Ovary (tissue), 9 donors: ENCODE measurements around the gene PFKFB2. TPM values are rescaled to one million over a fixed set of nuclear protein-coding genes. Genes with fewer than 3 reads are reported as not detected.

Experiments used
- DNase-seq, 5 donors: peaks; one replicate each; pipeline ENCODE4 v3.0.0-alpha.2; 2019 to 2020
- H3K27ac ChIP-seq, 2 donors: fragments of 200-600 bp; one replicate each; pipeline versions ENCODE4 v1.5.1 to v1.8.0; 2019 to 2022
- H3K27me3 ChIP-seq: fragments of 200-600 bp; one replicate; pipeline ENCODE4 v1.8.0; 2022
- H3K36me3 ChIP-seq: fragments of 200-600 bp; sonication (generic); one replicate; pipeline ENCODE4 v1.5.1; 2019
- H3K4me1 ChIP-seq: one replicate; pipeline ENCODE4 v1.8.1; 2013; ENCODE audit warnings: mild to moderate bottlenecking, moderate library complexity; ENCODE audit not compliant: insufficient read depth
- H3K4me3 ChIP-seq: fragments of 200-600 bp; sonication (generic); one replicate; pipeline ENCODE4 v1.5.1; 2017
- H3K9me3 ChIP-seq, 2 donors: fragments of 200-600 bp in 1 of 2; sonication (generic) in 1 of 2; one replicate each; pipeline versions ENCODE4 v1.5.1 to v1.8.1; 2013 to 2019; ENCODE audit warnings: mild to moderate bottlenecking in 1 of 2, moderate library complexity in 1 of 2
- EP300 ChIP-seq: sonication (generic); formaldehyde crosslinking; IDR thresholded peaks from one replicate; pipeline ENCODE4 v1.6.1; 2017; ENCODE audit warnings: antibody characterized with exemption
- POLR2A ChIP-seq: fragments of 450-650 bp; IDR thresholded peaks from one replicate; pipeline ENCODE4 v1.6.1; 2017; ENCODE audit warnings: antibody characterized with exemption, mild to moderate bottlenecking, moderate library complexity
- WGBS, 3 donors: extraction: QIAGEN DNeasy Blood & Tissue Kit in 1 of 3; methylation state at CpG; one replicate each; pipeline versions ENCODE4 v1.1.5 to v1.1.7; 2013 to 2017; 5-methylcytosine and 5-hydroxymethylcytosine counted together
- intact Hi-C, 4 donors: fragments of 100-400 bp; cut with DNase I; formaldehyde crosslinking; loops; one replicate each; pipeline versions ENCODE4 v1.11.0 to v1.15.1; 2022 to 2023
- polyA plus RNA-seq, 2 donors: library from polyadenylated mRNA; stranded (reverse); fragments of 200-250 nt in 1 of 2; fragments of 350-450 nt in 1 of 2; fragmentation: Illumina TruSeq in 1 of 2; extraction: RNeasy Lipid Tissue Mini Kit (QIAGEN cat#74804) in 1 of 2; gene quantifications; one replicate each; pipeline ENCODE4 v1.2.3, GENCODE V29; 2013 to 2014
- total RNA-seq, 7 donors: library from RNA; depleted of rRNA in 2 of 7; stranded (reverse); fragments of >200 nt in 2 of 7; fragmentation: NEBNext Ultra II Directional in 3 of 7; extraction: Animal tissue kit (Norgen Biotek cat#: 25700) in 3 of 7; gene quantifications; one replicate each; pipeline versions ENCODE4 v1.1.0 to v1.2.4, GENCODE V29; 2016 to 2023
- TF ChIP-seq, protein P1 (sequence below), 3 donors: fragments of 450-650 bp in 2 of 3; fragments of 200-600 bp in 1 of 3; IDR thresholded peaks; one replicate each; pipeline versions ENCODE4 v1.5.1 to v1.8.0; 2016 to 2022; ENCODE audit warnings: antibody characterized with exemption in 3 of 3, mild to moderate bottlenecking in 1 of 3
- donor health status: DM: no; HTN: no; CAD: no; lungs with moderate emphysema.
- donor health status: DM: no; HTN: no; CAD: no.
- donor health status: Bipolar disorder and iron deficiency.
- donor health status: DM: yes; HTN: yes; CAD: no.
- donor health status: DM: no; HTN: no; CAD: no.
- donor health status: DM: yes; HTN: yes; CAD: no.

PFKFB2 gene
- total and polyA plus RNA-seq, 9 donors: 3.0 to 11.4 (median 7.7) TPM

DNA sequence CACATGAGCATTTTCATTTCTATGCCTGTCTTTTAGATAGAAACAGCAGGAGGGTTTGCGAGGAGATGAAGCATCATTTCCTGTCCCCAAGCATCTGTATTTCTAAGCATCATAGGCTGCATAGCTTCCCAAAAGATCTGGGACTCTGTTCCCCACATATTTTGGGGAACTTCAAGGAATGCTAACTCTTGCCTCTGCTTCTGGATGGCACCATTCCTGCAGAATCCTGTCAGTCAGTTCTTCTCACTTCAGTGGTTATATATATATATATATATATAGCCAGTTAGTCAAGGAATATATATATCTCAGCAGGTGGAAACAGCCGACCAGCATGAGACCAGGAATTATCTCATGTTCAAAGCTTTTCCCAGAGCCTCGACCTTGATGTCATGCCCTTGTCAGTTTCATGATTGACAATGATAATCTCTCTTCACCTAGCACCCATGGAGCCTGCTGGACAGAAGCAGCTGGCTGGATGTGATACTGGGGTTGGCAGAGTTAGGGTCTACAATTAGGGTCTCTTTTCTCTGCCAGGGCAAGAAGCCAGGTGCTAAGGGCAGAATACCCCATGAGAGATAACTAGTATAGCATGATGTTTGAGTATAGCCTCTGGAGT, 2.4 kb downstream of the PFKFB2 start:
- H3K27ac ChIP-seq: no peak overlapping the region
- H3K4me3 ChIP-seq: no peak overlapping the region
- WGBS, 3 donors: 65 to 71% (median 70%) methylated on average over 3 of the region's 3 CpGs

DNA sequence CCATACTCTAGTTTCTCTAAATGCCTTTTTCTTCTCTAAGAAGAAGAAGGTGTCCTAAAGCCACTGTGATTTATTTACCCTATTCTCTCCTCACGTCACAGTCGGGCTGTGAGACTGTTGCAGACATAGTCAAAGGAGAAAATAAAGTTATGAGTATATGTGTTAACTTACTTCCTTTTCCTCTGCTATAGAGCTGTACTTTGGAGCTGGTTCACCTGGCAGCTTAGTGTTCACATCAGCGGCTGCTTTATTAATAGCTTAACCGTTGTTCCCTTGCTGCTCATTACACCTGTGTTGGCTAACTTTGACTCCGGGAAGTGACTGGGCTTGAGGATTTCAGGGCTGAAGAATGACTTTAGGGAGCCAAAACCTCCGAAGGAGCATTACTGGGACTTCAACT, 3.6 kb downstream of the PFKFB2 start:
- no peak overlapping the region for H3K27ac ChIP-seq

More for the DNA sequence above, 2.4 kb downstream of the PFKFB2 start:
- peaks cover 7% of the 10 kb centered on the region for H3K4me1 ChIP-seq
- no peaks in the 10 kb centered on the region for H3K27me3 ChIP-seq
- TF ChIP-seq, protein P1, sequence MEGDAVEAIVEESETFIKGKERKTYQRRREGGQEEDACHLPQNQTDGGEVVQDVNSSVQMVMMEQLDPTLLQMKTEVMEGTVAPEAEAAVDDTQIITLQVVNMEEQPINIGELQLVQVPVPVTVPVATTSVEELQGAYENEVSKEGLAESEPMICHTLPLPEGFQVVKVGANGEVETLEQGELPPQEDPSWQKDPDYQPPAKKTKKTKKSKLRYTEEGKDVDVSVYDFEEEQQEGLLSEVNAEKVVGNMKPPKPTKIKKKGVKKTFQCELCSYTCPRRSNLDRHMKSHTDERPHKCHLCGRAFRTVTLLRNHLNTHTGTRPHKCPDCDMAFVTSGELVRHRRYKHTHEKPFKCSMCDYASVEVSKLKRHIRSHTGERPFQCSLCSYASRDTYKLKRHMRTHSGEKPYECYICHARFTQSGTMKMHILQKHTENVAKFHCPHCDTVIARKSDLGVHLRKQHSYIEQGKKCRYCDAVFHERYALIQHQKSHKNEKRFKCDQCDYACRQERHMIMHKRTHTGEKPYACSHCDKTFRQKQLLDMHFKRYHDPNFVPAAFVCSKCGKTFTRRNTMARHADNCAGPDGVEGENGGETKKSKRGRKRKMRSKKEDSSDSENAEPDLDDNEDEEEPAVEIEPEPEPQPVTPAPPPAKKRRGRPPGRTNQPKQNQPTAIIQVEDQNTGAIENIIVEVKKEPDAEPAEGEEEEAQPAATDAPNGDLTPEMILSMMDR (IDR thresholded peaks at IDR 0.05): no peak
- TF ChIP-seq POLR2A (no peak), EP300 (no peak)
- no peak for DNase-seq
- intact Hi-C loops: loop anchor here in 1 of 4 donors (10.0 kb wide), 1 partner anchor 349 kb away; no protein-coding TSS in a partner anchor
- H3K9me3 ChIP-seq: no peaks in the 10 kb centered on the region
- no peaks in the 10 kb centered on the region for H3K36me3 ChIP-seq

DNA sequence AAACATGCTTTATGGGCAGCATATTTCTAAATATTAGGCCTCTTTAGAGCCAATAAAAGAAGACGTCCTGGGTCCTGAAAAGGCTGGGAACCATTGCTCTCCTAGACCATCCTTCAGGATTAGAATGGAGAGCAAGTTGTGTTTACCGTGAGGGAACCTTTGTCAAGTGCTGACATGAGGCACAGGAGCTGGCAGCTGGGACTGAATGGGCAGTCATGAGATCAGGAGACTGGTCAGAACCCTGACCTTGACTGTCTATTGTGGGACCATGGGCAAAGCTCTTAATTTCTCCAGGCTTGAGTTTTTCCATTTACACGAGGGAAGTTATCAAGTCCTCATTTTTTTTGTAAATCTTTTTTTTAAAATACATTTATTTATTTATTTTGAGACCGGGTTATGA, 5.2 kb downstream of the PFKFB2 start:
- no peaks in the 10 kb centered on the region for H3K27me3 ChIP-seq
- H3K4me1 ChIP-seq: no peaks in the 10 kb centered on the region
- intact Hi-C loops: loop anchor here in 1 of 4 donors (10.0 kb wide), 1 partner anchor 347 kb away; no protein-coding TSS in a partner anchor
- no peaks in the 10 kb centered on the region for H3K9me3 ChIP-seq
- H3K27ac ChIP-seq: no peak overlapping the region
- TF ChIP-seq EP300: no peak
- no peak for TF ChIP-seq POLR2A
- TF ChIP-seq, protein P1 (IDR thresholded peaks at IDR 0.05): no peak
- H3K36me3 ChIP-seq: no peaks in the 10 kb centered on the region
- 77 to 88% (median 79%) methylated on average over 4 of the region's 4 CpGs for WGBS, 3 donors
- no peak overlapping the region for H3K4me3 ChIP-seq
- DNase-seq: no peak

More for the DNA sequence above, 3.6 kb downstream of the PFKFB2 start:
- no peak for DNase-seq
- H3K4me3 ChIP-seq: no peak overlapping the region
- intact Hi-C loops: loop anchor here in 1 of 4 donors (10.0 kb wide), 1 partner anchor 348 kb away; no protein-coding TSS in a partner anchor
- H3K9me3 ChIP-seq: no peaks in the 10 kb centered on the region
- TF ChIP-seq, protein P1 (IDR thresholded peaks at IDR 0.05): no peak
- TF ChIP-seq POLR2A (no peak), EP300 (no peak)
- 89 to 93% (median 92%) methylated on average over 6 of the region's 6 CpGs for WGBS, 3 donors
- no peaks in the 10 kb centered on the region for H3K27me3 ChIP-seq
- no peaks in the 10 kb centered on the region for H3K36me3 ChIP-seq
- peaks cover 3% of the 10 kb centered on the region for H3K4me1 ChIP-seq

DNA sequence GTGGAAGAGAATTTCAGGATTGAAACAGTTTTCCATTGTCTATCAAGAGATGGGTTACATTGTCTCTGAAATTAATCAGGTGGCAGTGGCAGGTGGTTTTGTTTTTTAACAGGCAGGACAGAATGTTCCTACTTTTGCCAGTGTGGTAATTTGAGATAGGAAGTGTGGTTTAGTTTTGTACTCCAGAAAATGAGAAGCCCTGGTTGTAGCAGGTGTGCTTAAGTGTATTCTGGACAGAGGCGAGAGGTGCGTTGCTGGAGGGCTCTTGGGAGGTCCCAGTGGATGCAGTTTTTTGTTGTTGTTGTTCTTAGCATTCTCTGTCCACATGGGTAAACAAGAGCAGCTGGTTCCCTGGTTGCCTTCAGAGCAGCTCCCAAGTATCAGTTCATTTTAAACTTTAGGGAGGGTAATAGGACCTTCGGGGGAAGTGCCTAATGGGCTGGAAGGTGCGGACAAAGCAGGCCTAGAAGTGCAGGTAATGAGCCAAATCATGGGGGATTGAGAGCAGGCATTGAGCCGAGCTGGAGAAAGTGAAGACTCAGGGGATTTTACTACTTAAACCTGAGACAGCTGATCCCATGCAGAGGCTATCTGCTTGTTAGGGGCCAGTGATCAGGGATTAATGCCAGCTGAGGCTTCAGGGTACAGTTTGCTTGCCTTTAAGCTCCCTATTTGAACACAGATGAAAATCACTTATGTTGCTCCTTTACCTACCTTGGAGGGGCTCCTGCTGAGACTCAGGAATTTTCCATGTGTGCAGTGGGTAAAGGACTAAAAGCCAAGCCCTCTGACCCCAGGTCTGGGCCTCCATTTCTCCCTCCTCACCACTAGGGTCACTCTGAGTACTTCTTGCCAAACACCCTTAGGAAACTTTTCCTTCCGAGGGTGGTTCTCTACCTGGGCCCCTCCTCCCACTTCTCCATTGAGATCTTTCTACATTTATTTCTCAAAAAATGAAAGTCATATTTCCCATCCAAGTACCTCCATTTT, 6.1 kb downstream of the PFKFB2 start:
- intact Hi-C loops: loop anchor here in 1 of 4 donors (10.0 kb wide), 1 partner anchor 346 kb away; no protein-coding TSS in a partner anchor
- Histone ChIP-seq H3K36me3 (no peaks in the 10 kb centered on the region), H3K4me3 (no peak overlapping the region), H3K27ac (no peak overlapping the region), H3K27me3 (no peaks in the 10 kb centered on the region), H3K9me3 (no peaks in the 10 kb centered on the region), H3K4me1 (no peaks in the 10 kb centered on the region)
- 76 to 83% (median 81%) methylated on average over 6 of the region's 6 CpGs for WGBS, 3 donors
- DNase-seq: no peak
- no peak for TF ChIP-seq POLR2A
- no peak for TF ChIP-seq EP300
- TF ChIP-seq, protein P1 (IDR thresholded peaks at IDR 0.05): no peak
